Neutrophil (primary cell): ENCODE measurements around the gene GSS.

Source experiments
- H3K27ac ChIP-seq: fragments of 200-600 bp; sonication (generic); 2 replicates; pipeline ENCODE4 v1.5.1; 2016; ENCODE audit warnings: mild to moderate bottlenecking, moderate library complexity
- H3K27me3 ChIP-seq: fragments of 200-600 bp; sonication (generic); 2 replicates; pipeline ENCODE4 v1.6.0; 2016; ENCODE audit warnings: mild to moderate bottlenecking
- H3K36me3 ChIP-seq: fragments of 200-600 bp; sonication (generic); 2 replicates; pipeline ENCODE4 v1.5.1; 2017
- H3K4me1 ChIP-seq, 2 experiments: fragments of 200-600 bp in 1 of 2; sonication (generic) in 1 of 2; 1 replicate in 1 of 2; 2 replicates in 1 of 2; pipeline versions ENCODE4 v1.5.1 to v1.6.1; 2013 to 2016; ENCODE audit warnings: low read depth in 1 of 2, low read length in 1 of 2, mild to moderate bottlenecking in 1 of 2, moderate library complexity in 1 of 2; ENCODE audit not compliant: control insufficient read depth in 1 of 2, insufficient read depth in 1 of 2
- H3K4me3 ChIP-seq, 2 experiments: fragments of 200-600 bp in 1 of 2; sonication (generic) in 1 of 2; 1 replicate in 1 of 2; 2 replicates in 1 of 2; pipeline ENCODE4 v1.5.1; 2013 to 2016; ENCODE audit warnings: low read depth in 1 of 2, low read length in 1 of 2, mild to moderate bottlenecking in 1 of 2, moderate library complexity in 1 of 2
- H3K9me3 ChIP-seq: fragments of 200-600 bp; sonication (generic); 2 replicates; pipeline ENCODE4 v1.5.1; 2016
- CTCF ChIP-seq: fragments of 200-600 bp; sonication (generic); IDR thresholded peaks from 2 replicates; pipeline ENCODE4 v1.5.1; 2016; ENCODE audit warnings: antibody characterized with exemption

The GSS gene

DNA sequence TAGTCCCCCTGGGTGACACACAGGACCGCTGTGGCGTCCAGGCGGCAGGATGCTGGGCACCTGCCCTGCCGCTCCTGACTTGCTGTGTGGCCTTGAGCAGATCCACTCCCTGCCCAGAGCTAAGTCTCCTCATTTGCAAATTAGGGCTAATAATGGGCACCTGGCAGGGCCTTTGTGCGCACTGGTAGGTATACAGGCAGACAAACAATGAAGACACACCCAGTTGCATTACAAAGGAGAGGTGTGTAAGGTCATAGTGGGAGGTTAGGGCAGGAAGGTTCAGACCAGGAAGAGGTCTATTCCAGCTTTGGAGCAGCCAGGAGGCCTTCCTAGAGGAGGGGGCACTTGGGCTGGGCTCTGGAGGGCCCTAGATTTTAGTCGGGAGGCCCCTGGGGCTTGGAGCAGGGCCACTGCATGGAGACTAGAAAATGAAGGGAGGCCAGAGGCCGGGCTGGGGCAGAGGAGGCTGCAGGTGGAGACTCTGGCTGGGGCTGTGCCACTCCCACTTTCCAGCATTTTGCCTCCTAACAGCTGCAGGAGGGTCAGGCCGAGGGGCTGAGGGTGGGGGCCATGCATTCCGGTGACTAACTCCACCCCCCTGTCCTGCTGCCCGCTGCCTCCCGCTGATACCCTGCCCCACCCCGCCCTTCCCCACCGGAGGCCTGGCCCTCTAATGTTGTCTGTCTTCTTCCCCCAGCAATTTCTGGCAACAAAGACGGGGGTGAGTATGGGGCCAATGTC, 28.6 kb upstream of the GSS start:
- Histone ChIP-seq H3K4me1 (no peaks in the 10 kb centered on the region), H3K36me3 (peaks cover 7% of the 10 kb centered on the region), H3K9me3 (no peaks in the 10 kb centered on the region), H3K27ac (no peak overlapping the region), H3K4me3 (no peak overlapping the region), H3K27me3 (peaks cover 20% of the 10 kb centered on the region)
- no peak for TF ChIP-seq CTCF

DNA sequence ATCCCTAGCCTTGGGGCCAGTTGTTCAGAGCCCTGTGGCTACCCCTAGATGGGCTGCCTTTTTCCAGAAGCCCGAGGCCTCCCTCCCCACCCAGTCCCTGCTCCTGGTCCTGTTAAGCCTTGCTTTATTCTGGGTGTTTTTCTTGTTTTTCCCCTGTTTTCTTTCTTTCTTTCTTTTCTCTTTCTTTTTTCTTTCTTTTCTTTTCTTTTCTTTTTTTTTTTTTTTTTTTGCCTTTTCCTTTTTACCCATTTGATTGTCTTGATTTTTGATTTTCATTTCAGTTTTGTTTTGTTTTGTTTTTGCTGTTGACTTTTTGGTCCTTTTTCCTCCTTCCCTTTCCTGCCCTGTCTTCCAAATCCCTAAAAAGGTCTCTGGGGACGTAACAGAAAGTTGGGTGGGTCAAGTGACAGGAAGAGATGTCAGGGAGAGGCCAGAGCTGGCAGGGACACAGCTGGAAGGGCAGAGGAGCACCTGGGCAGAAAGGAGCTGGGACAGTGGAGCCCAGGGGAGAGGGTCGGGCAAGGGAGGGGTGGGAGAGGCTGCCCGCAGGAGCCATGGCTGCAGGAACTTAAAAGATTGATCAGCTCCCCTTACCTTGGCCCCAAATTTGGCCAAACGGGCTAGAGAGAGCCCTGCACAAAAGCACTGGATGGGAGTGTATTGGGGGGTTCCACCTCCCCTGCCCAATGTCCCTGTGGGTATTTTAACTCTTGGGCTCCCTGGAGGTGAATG, 27.6 kb upstream of the GSS start:
- H3K9me3 ChIP-seq = no peaks in the 10 kb centered on the region
- peaks cover 20% of the 10 kb centered on the region for H3K27me3 ChIP-seq
- TF ChIP-seq CTCF = no peak

GRCh38 chr20:34982270-34983088, 26.9 kb upstream of the GSS start:
- Histone ChIP-seq H3K9me3 (no peaks in the 10 kb centered on the region), H3K4me1 (no peaks in the 10 kb centered on the region), H3K4me3 (no peak overlapping the region), H3K36me3 (peaks cover 2% of the 10 kb centered on the region), H3K27ac (no peak overlapping the region), H3K27me3 (peaks cover 20% of the 10 kb centered on the region)
- no peak for TF ChIP-seq CTCF

More for the DNA sequence above, 27.6 kb upstream of the GSS start:
- Histone ChIP-seq H3K36me3 (peaks cover 4% of the 10 kb centered on the region), H3K27ac (no peak overlapping the region), H3K4me1 (no peaks in the 10 kb centered on the region), H3K4me3 (no peak overlapping the region)

GRCh38 chr20:34980543-34981233, 25.1 kb upstream of the GSS start:
- Histone ChIP-seq H3K27ac (no peak overlapping the region), H3K36me3 (no peaks in the 10 kb centered on the region), H3K4me3 (no peak overlapping the region), H3K4me1 (no peaks in the 10 kb centered on the region), H3K9me3 (no peaks in the 10 kb centered on the region), H3K27me3 (peaks cover 25% of the 10 kb centered on the region)
- TF ChIP-seq CTCF = no peak
